CD14-positive monocyte (primary cell): ENCODE data around the gene UBE2QL1. TPM values are rescaled to one million over a fixed set of nuclear protein-coding genes. Genes with fewer than 3 reads are reported as not detected.

Source experiments
- DNase-seq, 3 donors: peaks; one replicate each; pipeline ENCODE4 v3.0.0-alpha.2; 2011 to 2022
- H2AFZ ChIP-seq: 2 replicates; pipeline ENCODE4 v1.6.0; 2012; ENCODE audit warnings: mild to moderate bottlenecking, low read depth, low read length, inconsistent platforms; ENCODE audit not compliant: insufficient read depth, poor library complexity, severe bottlenecking
- H3K27ac ChIP-seq, 2 donors: 1 replicate in 1 of 2; 2 replicates in 1 of 2; pipeline ENCODE4 v1.5.1; 2012 to 2013; ENCODE audit warnings: low read length in 2 of 2, control low read depth in 1 of 2, inconsistent platforms in 1 of 2, low read depth in 1 of 2, mild to moderate bottlenecking in 1 of 2
- H3K27me3 ChIP-seq, 2 donors: one replicate each; pipeline versions ENCODE4 v1.6.0 to v1.6.1; 2011 to 2013; ENCODE audit warnings: low read length in 2 of 2; ENCODE audit not compliant: control insufficient read depth in 2 of 2, insufficient read depth in 2 of 2
- H3K36me3 ChIP-seq, 2 donors: replicated peaks in 1 of 2; 1 replicate in 1 of 2; 2 replicates in 1 of 2; pipeline versions ENCODE4 v1.5.1 to v1.6.1; 2012 to 2013; ENCODE audit warnings: low read length in 2 of 2, control low read depth in 1 of 2, inconsistent platforms in 1 of 2, mild to moderate bottlenecking in 1 of 2; ENCODE audit not compliant: insufficient read depth in 2 of 2, control insufficient read depth in 1 of 2
- H3K4me1 ChIP-seq, 2 donors: 1 replicate in 1 of 2; 2 replicates in 1 of 2; pipeline versions ENCODE4 v1.5.1 to v1.6.1; 2012 to 2013; ENCODE audit warnings: low read length in 2 of 2, control low read depth in 1 of 2, inconsistent platforms in 1 of 2, mild to moderate bottlenecking in 1 of 2, moderate library complexity in 1 of 2; ENCODE audit not compliant: insufficient read depth in 2 of 2, control insufficient read depth in 1 of 2
- H3K4me2 ChIP-seq: replicated peaks from 2 replicates; pipeline ENCODE3; 2012; ENCODE audit warnings: low read length, moderate library complexity, mild to moderate bottlenecking; ENCODE audit not compliant: poor library complexity, severe bottlenecking; ENCODE audit errors: extremely low read depth
- H3K4me3 ChIP-seq, 3 experiments: fragments of 200-600 bp in 1 of 3; sonication (generic) in 1 of 3; replicated peaks in 1 of 3; 1 replicate in 2 of 3; 2 replicates in 1 of 3; pipeline ENCODE4 v1.5.1; 2011 to 2013; ENCODE audit warnings: low read length in 3 of 3, mild to moderate bottlenecking in 3 of 3, control low read depth in 2 of 3, low read depth in 2 of 3, inconsistent platforms in 1 of 3, moderate library complexity in 1 of 3
- H3K79me2 ChIP-seq: 2 replicates; pipeline ENCODE4 v1.6.0; 2012; ENCODE audit warnings: mild to moderate bottlenecking, control low read depth, inconsistent platforms, low read length, moderate library complexity; ENCODE audit not compliant: insufficient read depth
- H3K9ac ChIP-seq: 2 replicates; pipeline ENCODE4 v1.6.0; 2017; ENCODE audit warnings: low read length, mild to moderate bottlenecking; ENCODE audit not compliant: insufficient read depth, poor library complexity, severe bottlenecking
- H3K9me3 ChIP-seq, 2 donors: replicated peaks in 1 of 2; 1 replicate in 1 of 2; 2 replicates in 1 of 2; pipeline versions ENCODE4 v1.5.1 to v1.6.1; 2012 to 2013; ENCODE audit warnings: low read length in 2 of 2, control low read depth in 1 of 2; ENCODE audit not compliant: control insufficient read depth in 1 of 2, insufficient read depth in 1 of 2
- H4K20me1 ChIP-seq: 2 replicates; pipeline ENCODE4 v1.6.0; 2012; ENCODE audit warnings: mild to moderate bottlenecking, low read length, control low read depth, moderate library complexity; ENCODE audit not compliant: insufficient read depth
- H3K27ac Mint-ChIP-seq, 7 donors: one replicate each; pipeline ENCODE4 v1.8.0; 2020; ENCODE audit warnings: mild to moderate bottlenecking in 7 of 7, mixed read lengths in 7 of 7, moderate library complexity in 6 of 7, inconsistent platforms in 2 of 7
- H3K27me3 Mint-ChIP-seq, 3 donors: one replicate each; pipeline ENCODE4 v1.8.0; 2021 to 2022; ENCODE audit warnings: low read depth in 3 of 3, mild to moderate bottlenecking in 3 of 3, mixed read lengths in 3 of 3, moderate library complexity in 3 of 3, inconsistent platforms in 1 of 3
- H3K36me3 Mint-ChIP-seq, 2 donors: one replicate each; pipeline ENCODE4 v1.8.0; 2020; ENCODE audit warnings: mixed read lengths in 2 of 2, inconsistent platforms in 1 of 2, mild to moderate bottlenecking in 1 of 2
- H3K4me1 Mint-ChIP-seq: one replicate; pipeline ENCODE4 v1.8.0; 2020; ENCODE audit warnings: mild to moderate bottlenecking, mixed read lengths
- H3K4me3 Mint-ChIP-seq, 2 donors: one replicate each; pipeline ENCODE4 v1.8.0; 2020; ENCODE audit warnings: mild to moderate bottlenecking in 2 of 2, mixed read lengths in 2 of 2, moderate library complexity in 1 of 2
- H3K9me3 Mint-ChIP-seq, 7 donors: one replicate each; pipeline ENCODE4 v1.8.0; 2020 to 2022; ENCODE audit warnings: mixed read lengths in 7 of 7, mild to moderate bottlenecking in 6 of 7, moderate library complexity in 6 of 7, inconsistent platforms in 2 of 7
- CTCF ChIP-seq: fragments of 200-600 bp; IDR thresholded peaks from one replicate; pipeline ENCODE4 v1.8.0; 2022; ENCODE audit warnings: antibody characterized with exemption, mild to moderate bottlenecking
- WGBS: methylation state at CpG from one replicate; pipeline ENCODE4 v1.1.5; 2013; ENCODE audit warnings: missing lambda C conversion rate; ENCODE audit not compliant: insufficient coverage; 5-methylcytosine and 5-hydroxymethylcytosine counted together
- intact Hi-C, 2 donors: fragments of 100-400 bp; cut with micrococcal nuclease; formaldehyde crosslinking; loops; one replicate each; pipeline versions ENCODE4 v1.15.0 to v1.15.1; 2023
- polyA plus RNA-seq, 3 donors: library from polyadenylated mRNA; depleted of rRNA in 1 of 3; unstranded in 2 of 3; stranded (reverse) in 1 of 3; fragments of 300-500 nt in 2 of 3; fragments of >200 nt in 1 of 3; fragmentation: Illumina TruSeq in 2 of 3; gene quantifications; 1 replicate in 2 of 3; 2 replicates in 1 of 3; pipeline ENCODE4 v1.2.3, GENCODE V29; 2012 to 2021

UBE2QL1 gene
- polyA plus RNA-seq, 3 donors = not detected

DNA sequence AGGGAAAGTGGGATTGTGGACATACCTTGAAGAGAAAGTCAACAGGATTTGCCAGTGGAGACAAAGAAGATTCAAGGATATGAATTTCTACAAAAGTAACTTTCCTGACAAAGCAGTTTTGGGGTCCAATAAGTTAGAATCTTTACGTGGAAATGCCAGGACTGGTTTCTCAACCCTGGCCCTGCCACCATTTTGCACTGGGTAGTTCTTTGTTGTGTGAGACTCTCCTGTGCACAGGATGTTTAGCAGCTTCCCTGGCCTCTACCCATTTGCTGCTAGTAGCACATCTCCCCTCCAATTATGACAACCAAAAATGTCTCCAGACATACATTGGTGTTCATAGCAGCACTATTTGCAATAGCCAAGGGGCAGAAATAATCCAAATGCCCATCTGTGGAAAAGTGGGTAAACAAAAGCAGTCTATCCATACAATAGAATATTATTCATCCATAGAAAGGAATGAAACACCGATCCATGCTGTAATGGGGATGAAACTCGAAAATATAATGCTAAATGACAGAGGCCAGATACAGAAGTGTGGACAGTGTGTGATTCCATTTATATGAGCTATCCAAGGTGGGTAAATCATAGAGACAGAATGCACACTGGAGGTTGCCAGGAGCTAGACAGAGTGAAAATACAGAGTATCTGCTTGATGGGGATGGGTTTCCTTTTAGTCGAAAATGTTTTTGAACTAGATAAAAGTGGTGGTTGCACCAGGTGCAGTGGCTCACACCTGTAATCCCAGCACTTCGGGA, 92.8 kb downstream of the UBE2QL1 start:
- WGBS = 93% methylated on average over 2 of the region's 5 CpGs

More for the DNA sequence above, 92.8 kb downstream of the UBE2QL1 start:
- Mint-ChIP-seq H3K4me1 (no peaks in the 10 kb centered on the region), H3K4me3 (no peak overlapping the region), H3K36me3 (no peaks in the 10 kb centered on the region), H3K9me3 (peaks cover 1 to 7% (median 3%) of the 10 kb centered on the region in 7 donors), H3K27ac (no peak overlapping the region), H3K27me3 (peaks cover 2 to 3% (median 3%) of the 10 kb centered on the region in 3 donors)
- H3K27ac ChIP-seq = no peak overlapping the region
- H3K79me2 ChIP-seq = no peaks in the 10 kb centered on the region
- H3K9ac ChIP-seq = no peak overlapping the region
- no peak for DNase-seq
- TF ChIP-seq CTCF = no peak
- intact Hi-C loops = no loop called here
- no peaks in the 10 kb centered on the region for H3K36me3 ChIP-seq
- no peaks in the 10 kb centered on the region for H3K9me3 ChIP-seq
- no peak overlapping the region for H2AFZ ChIP-seq
- H3K4me2 ChIP-seq = no peak overlapping the region
- H3K27me3 ChIP-seq = no peaks in the 10 kb centered on the region
- no peaks in the 10 kb centered on the region for H3K4me1 ChIP-seq
- H4K20me1 ChIP-seq = no peaks in the 10 kb centered on the region
- no peak overlapping the region for H3K4me3 ChIP-seq
